Measurements from ENCODE around the gene HECW1. TPM values are rescaled to one million over a fixed set of nuclear protein-coding genes. Genes with fewer than 3 reads are reported as not detected.

Gene HECW1
- polyA plus RNA-seq, 2 of the 4 experiments (the other 2 are of a cell fraction) = 11.3 TPM

DNA sequence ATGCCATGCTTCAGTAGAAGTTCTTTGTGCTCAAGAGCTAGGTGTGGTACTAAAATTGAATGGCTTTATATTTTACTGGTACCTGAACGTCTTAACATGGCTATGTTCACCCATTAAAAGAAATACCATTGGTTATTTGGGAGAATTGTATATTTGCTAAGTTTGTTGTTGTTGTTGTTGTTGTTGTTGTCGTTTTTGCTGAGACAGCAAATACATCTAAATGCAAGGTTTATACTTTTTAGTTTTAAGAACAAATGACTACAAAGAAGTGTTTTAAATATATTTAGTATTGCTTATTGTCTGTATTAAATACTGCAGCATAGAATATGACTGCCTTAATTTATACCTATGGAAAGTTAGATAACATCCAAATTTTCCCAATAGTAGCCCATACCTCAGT, 66.9 kb downstream of the HECW1 start:
- no peaks in the 10 kb centered on the region for H3K4me1 ChIP-seq
- ChIA-PET CTCF (no interaction called here), POLR2A (no interaction called here)
- FAIRE-seq (no peak), ATAC-seq (no peak), DNase-seq (ENCODE audit: low read depth in 1 of 2, low spot score in 1 of 2) (no peak)
- H3K9me3 ChIP-seq = 0 out of 3 replicates have a peak, but pooled peaks cover 5% of the 10 kb centered on the region
- peak; percentile 94 for TF ChIP-seq MAFK (IDR thresholded peaks at IDR 0.05; ENCODE audit: partially characterized antibody)
- no peak for TF ChIP-seq MAZ (IDR thresholded peaks at IDR 0.05; ENCODE audit: borderline replicate concordance, low read depth, low read length)
- TF ChIP-seq, protein P1, sequence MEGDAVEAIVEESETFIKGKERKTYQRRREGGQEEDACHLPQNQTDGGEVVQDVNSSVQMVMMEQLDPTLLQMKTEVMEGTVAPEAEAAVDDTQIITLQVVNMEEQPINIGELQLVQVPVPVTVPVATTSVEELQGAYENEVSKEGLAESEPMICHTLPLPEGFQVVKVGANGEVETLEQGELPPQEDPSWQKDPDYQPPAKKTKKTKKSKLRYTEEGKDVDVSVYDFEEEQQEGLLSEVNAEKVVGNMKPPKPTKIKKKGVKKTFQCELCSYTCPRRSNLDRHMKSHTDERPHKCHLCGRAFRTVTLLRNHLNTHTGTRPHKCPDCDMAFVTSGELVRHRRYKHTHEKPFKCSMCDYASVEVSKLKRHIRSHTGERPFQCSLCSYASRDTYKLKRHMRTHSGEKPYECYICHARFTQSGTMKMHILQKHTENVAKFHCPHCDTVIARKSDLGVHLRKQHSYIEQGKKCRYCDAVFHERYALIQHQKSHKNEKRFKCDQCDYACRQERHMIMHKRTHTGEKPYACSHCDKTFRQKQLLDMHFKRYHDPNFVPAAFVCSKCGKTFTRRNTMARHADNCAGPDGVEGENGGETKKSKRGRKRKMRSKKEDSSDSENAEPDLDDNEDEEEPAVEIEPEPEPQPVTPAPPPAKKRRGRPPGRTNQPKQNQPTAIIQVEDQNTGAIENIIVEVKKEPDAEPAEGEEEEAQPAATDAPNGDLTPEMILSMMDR (IDR thresholded peaks at IDR 0.05) = no peak
- TF ChIP-seq MYC (IDR thresholded peaks at IDR 0.05; ENCODE audit: borderline replicate concordance, low read length) = no peak
- TF ChIP-seq RARB (CRISPR knock-in tag; IDR thresholded peaks at IDR 0.05) = no peak
- H3K4me2 ChIP-seq = no peak overlapping the region
- no peak overlapping the region for H3K27ac ChIP-seq
- H3K4me3 ChIP-seq = no peak overlapping the region
- 2% methylated on average over 2 of the region's 2 CpGs for WGBS (ENCODE audit: missing lambda C conversion rate)

DNA sequence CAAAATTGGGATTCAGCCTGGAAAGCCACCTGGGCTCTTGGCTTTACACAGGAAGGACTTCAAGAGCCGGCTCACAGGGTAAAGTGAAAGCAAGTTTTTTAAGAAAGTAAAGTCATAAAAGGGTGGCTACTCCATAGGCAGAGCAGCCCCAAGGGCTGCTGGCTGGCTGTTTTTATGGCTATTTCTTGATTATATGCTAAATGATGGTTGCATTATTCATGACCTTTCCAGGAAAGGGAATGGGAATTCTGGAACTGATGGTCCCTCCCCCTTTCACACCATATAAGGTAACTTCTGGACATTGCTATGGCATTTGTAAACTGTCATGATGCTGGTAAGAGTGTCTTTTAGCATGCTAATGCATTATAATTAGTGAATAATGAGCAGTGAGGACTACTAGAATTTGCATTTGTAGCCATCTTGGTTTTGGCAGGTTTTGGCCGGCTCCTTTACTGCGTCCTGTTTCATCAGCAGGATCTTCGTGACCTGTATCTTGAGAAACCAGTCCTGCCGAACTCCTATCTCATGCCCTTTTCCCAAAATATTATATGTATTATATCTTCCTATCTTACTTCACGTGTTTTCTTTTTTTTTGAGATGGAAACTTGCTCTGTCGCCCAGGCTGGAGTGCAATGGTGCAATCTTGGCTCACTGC, 80.5 kb downstream of the HECW1 start:
- Histone ChIP-seq H3K4me1 (no peaks in the 10 kb centered on the region), H3K4me3 (no peak overlapping the region), H3K9me3 (no peaks in the 10 kb centered on the region), H3K4me2 (no peak overlapping the region), H3K27ac (no peak overlapping the region)
- TF ChIP-seq FOXS1 (CRISPR knock-in tag; IDR thresholded peaks at IDR 0.05) = no peak
- no peak for TF ChIP-seq MAZ (IDR thresholded peaks at IDR 0.05; ENCODE audit: borderline replicate concordance, low read depth, low read length)
- TF ChIP-seq RNF2 (IDR thresholded peaks at IDR 0.05; ENCODE audit: borderline replicate concordance, low read depth) = no peak
- no peak for TF ChIP-seq GATA3 (IDR thresholded peaks at IDR 0.05; ENCODE audit: borderline replicate concordance)
- TF ChIP-seq, protein P2, sequence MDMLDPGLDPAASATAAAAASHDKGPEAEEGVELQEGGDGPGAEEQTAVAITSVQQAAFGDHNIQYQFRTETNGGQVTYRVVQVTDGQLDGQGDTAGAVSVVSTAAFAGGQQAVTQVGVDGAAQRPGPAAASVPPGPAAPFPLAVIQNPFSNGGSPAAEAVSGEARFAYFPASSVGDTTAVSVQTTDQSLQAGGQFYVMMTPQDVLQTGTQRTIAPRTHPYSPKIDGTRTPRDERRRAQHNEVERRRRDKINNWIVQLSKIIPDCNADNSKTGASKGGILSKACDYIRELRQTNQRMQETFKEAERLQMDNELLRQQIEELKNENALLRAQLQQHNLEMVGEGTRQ (IDR thresholded peaks at IDR 0.05) = no peak
- no peak for TF ChIP-seq POLR2A (IDR thresholded peaks at IDR 0.05; ENCODE audit: low read length)
- TF ChIP-seq BHLHE40 (IDR thresholded peaks at IDR 0.05; ENCODE audit: low read depth, low read length) = no peak
- TF ChIP-seq CHD2 (IDR thresholded peaks at IDR 0.05; ENCODE audit: low read length, partially characterized antibody) = no peak
- TF ChIP-seq, protein P3, sequence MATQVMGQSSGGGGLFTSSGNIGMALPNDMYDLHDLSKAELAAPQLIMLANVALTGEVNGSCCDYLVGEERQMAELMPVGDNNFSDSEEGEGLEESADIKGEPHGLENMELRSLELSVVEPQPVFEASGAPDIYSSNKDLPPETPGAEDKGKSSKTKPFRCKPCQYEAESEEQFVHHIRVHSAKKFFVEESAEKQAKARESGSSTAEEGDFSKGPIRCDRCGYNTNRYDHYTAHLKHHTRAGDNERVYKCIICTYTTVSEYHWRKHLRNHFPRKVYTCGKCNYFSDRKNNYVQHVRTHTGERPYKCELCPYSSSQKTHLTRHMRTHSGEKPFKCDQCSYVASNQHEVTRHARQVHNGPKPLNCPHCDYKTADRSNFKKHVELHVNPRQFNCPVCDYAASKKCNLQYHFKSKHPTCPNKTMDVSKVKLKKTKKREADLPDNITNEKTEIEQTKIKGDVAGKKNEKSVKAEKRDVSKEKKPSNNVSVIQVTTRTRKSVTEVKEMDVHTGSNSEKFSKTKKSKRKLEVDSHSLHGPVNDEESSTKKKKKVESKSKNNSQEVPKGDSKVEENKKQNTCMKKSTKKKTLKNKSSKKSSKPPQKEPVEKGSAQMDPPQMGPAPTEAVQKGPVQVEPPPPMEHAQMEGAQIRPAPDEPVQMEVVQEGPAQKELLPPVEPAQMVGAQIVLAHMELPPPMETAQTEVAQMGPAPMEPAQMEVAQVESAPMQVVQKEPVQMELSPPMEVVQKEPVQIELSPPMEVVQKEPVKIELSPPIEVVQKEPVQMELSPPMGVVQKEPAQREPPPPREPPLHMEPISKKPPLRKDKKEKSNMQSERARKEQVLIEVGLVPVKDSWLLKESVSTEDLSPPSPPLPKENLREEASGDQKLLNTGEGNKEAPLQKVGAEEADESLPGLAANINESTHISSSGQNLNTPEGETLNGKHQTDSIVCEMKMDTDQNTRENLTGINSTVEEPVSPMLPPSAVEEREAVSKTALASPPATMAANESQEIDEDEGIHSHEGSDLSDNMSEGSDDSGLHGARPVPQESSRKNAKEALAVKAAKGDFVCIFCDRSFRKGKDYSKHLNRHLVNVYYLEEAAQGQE (IDR thresholded peaks at IDR 0.05) = no peak
- no peak for TF ChIP-seq CEBPB (IDR thresholded peaks at IDR 0.05)
- no peak for TF ChIP-seq MAFK (IDR thresholded peaks at IDR 0.05; ENCODE audit: partially characterized antibody)
- no peak for TF ChIP-seq EHF (CRISPR knock-in tag; IDR thresholded peaks at IDR 0.05)
- TF ChIP-seq, protein P4, sequence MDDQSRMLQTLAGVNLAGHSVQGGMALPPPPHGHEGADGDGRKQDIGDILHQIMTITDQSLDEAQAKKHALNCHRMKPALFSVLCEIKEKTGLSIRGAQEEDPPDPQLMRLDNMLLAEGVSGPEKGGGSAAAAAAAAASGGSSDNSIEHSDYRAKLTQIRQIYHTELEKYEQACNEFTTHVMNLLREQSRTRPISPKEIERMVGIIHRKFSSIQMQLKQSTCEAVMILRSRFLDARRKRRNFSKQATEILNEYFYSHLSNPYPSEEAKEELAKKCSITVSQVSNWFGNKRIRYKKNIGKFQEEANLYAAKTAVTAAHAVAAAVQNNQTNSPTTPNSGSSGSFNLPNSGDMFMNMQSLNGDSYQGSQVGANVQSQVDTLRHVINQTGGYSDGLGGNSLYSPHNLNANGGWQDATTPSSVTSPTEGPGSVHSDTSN (IDR thresholded peaks at IDR 0.05) = no peak
- TF ChIP-seq SMC3 (IDR thresholded peaks at IDR 0.05) = no peak
- no peak for TF ChIP-seq NR3C1 (IDR thresholded peaks at IDR 0.05)
- TF ChIP-seq RAD21 (conservative IDR thresholded peaks at IDR 0.05 in 1 of 2, IDR thresholded peaks at IDR 0.05 in 1 of 2) = no peak
- TF ChIP-seq HOXA7 (CRISPR knock-in tag; IDR thresholded peaks at IDR 0.05) = no peak
- no peak for TF ChIP-seq KDM1A (IDR thresholded peaks at IDR 0.05; ENCODE audit: low read depth)
- ChIA-PET POLR2A (no interaction called here), CTCF (interaction anchor here (1.5 kb wide), 1 partner anchor 19 kb away, joined by 3 read pairs; no protein-coding TSS in a partner anchor)
- no peak for DNase-seq (ENCODE audit: low read depth in 1 of 2, low spot score in 1 of 2)
- WGBS (ENCODE audit: missing lambda C conversion rate) = 74% methylated on average over 7 of the region's 7 CpGs
- no peak for ATAC-seq
- no peak for FAIRE-seq
